ENCODE data around the gene FRAT2.

DNA sequence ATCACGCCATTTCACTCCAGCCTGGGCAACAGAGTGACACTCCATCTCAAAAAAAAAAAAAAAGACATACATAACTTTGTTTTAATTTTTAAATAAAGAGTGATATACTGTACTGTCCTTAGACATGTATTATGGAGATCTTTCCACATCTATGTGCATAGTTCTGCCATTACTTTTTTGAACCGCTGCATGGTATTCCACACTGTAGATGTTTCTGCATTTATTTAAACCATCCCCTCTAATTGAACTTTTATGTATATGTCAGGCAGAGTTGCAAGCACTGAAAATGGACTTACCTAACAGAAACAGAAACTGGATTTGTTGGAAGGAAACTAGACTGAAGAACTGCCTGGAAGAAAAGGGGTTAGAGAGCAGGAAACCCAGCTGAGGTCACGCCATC is 33.5 kb downstream of the FRAT2 start:
- TF ChIP-seq, protein P1, sequence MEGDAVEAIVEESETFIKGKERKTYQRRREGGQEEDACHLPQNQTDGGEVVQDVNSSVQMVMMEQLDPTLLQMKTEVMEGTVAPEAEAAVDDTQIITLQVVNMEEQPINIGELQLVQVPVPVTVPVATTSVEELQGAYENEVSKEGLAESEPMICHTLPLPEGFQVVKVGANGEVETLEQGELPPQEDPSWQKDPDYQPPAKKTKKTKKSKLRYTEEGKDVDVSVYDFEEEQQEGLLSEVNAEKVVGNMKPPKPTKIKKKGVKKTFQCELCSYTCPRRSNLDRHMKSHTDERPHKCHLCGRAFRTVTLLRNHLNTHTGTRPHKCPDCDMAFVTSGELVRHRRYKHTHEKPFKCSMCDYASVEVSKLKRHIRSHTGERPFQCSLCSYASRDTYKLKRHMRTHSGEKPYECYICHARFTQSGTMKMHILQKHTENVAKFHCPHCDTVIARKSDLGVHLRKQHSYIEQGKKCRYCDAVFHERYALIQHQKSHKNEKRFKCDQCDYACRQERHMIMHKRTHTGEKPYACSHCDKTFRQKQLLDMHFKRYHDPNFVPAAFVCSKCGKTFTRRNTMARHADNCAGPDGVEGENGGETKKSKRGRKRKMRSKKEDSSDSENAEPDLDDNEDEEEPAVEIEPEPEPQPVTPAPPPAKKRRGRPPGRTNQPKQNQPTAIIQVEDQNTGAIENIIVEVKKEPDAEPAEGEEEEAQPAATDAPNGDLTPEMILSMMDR (IDR thresholded peaks at IDR 0.05), result no peak
- no peak for TF ChIP-seq POLR2A (IDR thresholded peaks at IDR 0.05)

All from prostate gland (tissue), 2 donors.